H1 (cell line): Measurements from ENCODE around the gene TNF. TPM values are rescaled to one million over a fixed set of nuclear protein-coding genes. Genes with fewer than 3 reads are reported as not detected.

Source experiments
- CTCF ChIA-PET: fragments of 300-600 bp; sonication (Branson Sonifier 250); formaldehyde crosslinking; loops from one replicate; lab custom pipeline; 2021; ENCODE audit not compliant: partially characterized antibody; lab: Charles Lee
- POLR2A ChIA-PET: fragments of 300-600 bp; sonication (Branson Sonifier 250); formaldehyde crosslinking; loops from one replicate; lab custom pipeline; 2021; ENCODE audit warnings: inconsistent platforms; ENCODE audit not compliant: partially characterized antibody; lab: Charles Lee
- DNase-seq, 2 experiments: peaks; one replicate each; pipeline versions ENCODE4 v3.0.0 to v3.0.0-alpha.2; 2010 to 2022; ENCODE audit warnings: low spot score in 2 of 2, low read depth in 1 of 2, mixed read lengths in 1 of 2
- FAIRE-seq: peaks from 2 replicates; lab custom pipeline; 2011; peaks lifted over from hg19 to GRCh38; lab: Jason Lieb, UNC
- H2AFZ ChIP-seq: 2 replicates; pipeline ENCODE4 v1.8.1; 2012; ENCODE audit warnings: low read length, inconsistent platforms
- H2AK5ac ChIP-seq: 2 replicates; pipeline ENCODE4 v1.6.1; 2013; ENCODE audit warnings: low read depth, low read length
- H2BK120ac ChIP-seq: replicated peaks from 2 replicates; pipeline ENCODE3; 2013; ENCODE audit warnings: low read depth, low read length, inconsistent platforms
- H2BK12ac ChIP-seq: 2 replicates; pipeline ENCODE4 v1.6.1; 2013; ENCODE audit warnings: low read depth, low read length
- H2BK15ac ChIP-seq: 2 replicates; pipeline ENCODE4 v1.6.1; 2013; ENCODE audit warnings: low read length
- H2BK20ac ChIP-seq: 2 replicates; pipeline ENCODE4 v1.6.1; 2013; ENCODE audit warnings: low read length
- H2BK5ac ChIP-seq: 2 replicates; pipeline ENCODE4 v1.6.1; 2013; ENCODE audit warnings: low read depth, low read length
- H3K14ac ChIP-seq: 2 replicates; pipeline ENCODE4 v1.6.1; 2013; ENCODE audit warnings: inconsistent platforms; ENCODE audit not compliant: insufficient read length
- H3K18ac ChIP-seq: 2 replicates; pipeline ENCODE4 v1.6.1; 2013; ENCODE audit warnings: low read length; ENCODE audit errors: extremely low read depth
- H3K23ac ChIP-seq: 2 replicates; pipeline ENCODE4 v1.6.1; 2013; ENCODE audit warnings: inconsistent platforms; ENCODE audit not compliant: insufficient read length
- H3K23me2 ChIP-seq: 2 replicates; pipeline ENCODE4 v1.6.1; 2013; ENCODE audit warnings: low read depth, low read length
- H3K27ac ChIP-seq: 2 replicates; pipeline ENCODE4 v1.6.1; 2011; ENCODE audit warnings: low read depth, low read length, inconsistent platforms
- H3K27me3 ChIP-seq, 4 experiments: replicated peaks in 1 of 4; 1 replicate in 1 of 4; 2 replicates in 3 of 4; pipeline versions ENCODE4 v1.6.1 to v1.8.1; 2011 to 2013; ENCODE audit warnings: low read length in 3 of 4, mild to moderate bottlenecking in 3 of 4, inconsistent platforms in 2 of 4, mixed read lengths in 2 of 4, moderate library complexity in 1 of 4; ENCODE audit not compliant: control insufficient read depth in 3 of 4, insufficient read depth in 3 of 4; ENCODE audit errors: extremely low read depth in 1 of 4
- H3K36me3 ChIP-seq, 4 experiments: 2 replicates each; pipeline versions ENCODE4 v1.6.1 to v1.8.1; 2011 to 2013; ENCODE audit warnings: mild to moderate bottlenecking in 4 of 4, low read length in 3 of 4, moderate library complexity in 2 of 4, control low read depth in 1 of 4, inconsistent platforms in 1 of 4; ENCODE audit not compliant: insufficient read depth in 4 of 4, control insufficient read depth in 2 of 4
- H3K4ac ChIP-seq: replicated peaks from 2 replicates; pipeline ENCODE3; 2013; ENCODE audit warnings: low read length, low read depth, mixed read lengths, inconsistent platforms; ENCODE audit not compliant: insufficient read length
- H3K4me1 ChIP-seq, 4 experiments: replicated peaks in 1 of 4; 1 replicate in 1 of 4; 2 replicates in 3 of 4; pipeline versions ENCODE4 v1.6.1 to v1.8.1; 2011 to 2013; ENCODE audit warnings: low read length in 3 of 4, inconsistent platforms in 2 of 4, mixed read lengths in 1 of 4; ENCODE audit not compliant: insufficient read depth in 4 of 4, control insufficient read depth in 3 of 4
- H3K4me2 ChIP-seq, 2 experiments: 2 replicates each; pipeline versions ENCODE4 v1.6.1 to v1.8.1; 2011 to 2013; ENCODE audit warnings: low read depth in 2 of 2, low read length in 2 of 2, control low read depth in 1 of 2, inconsistent platforms in 1 of 2, mild to moderate bottlenecking in 1 of 2; ENCODE audit not compliant: insufficient read depth in 1 of 2
- H3K4me3 ChIP-seq, 4 experiments: fragments of 200-600, 300-600 bp in 1 of 4; sonication (generic), shearing (Covaris generic), sonication (Bioruptor Twin) in 1 of 4; 2 replicates each; pipeline versions ENCODE4 v1.5.1 to v1.8.1; 2011 to 2016; ENCODE audit warnings: low read length in 4 of 4, low read depth in 3 of 4, control low read depth in 2 of 4, inconsistent platforms in 2 of 4, mild to moderate bottlenecking in 2 of 4, mixed read lengths in 1 of 4, moderate library complexity in 1 of 4; ENCODE audit not compliant: insufficient read depth in 2 of 4; ENCODE audit errors: extremely low read depth in 1 of 4
- H3K56ac ChIP-seq: replicated peaks from 2 replicates; pipeline ENCODE3; 2013; ENCODE audit warnings: low read depth, mild to moderate bottlenecking, mixed read lengths, low read length, inconsistent platforms; ENCODE audit not compliant: insufficient read length
- H3K79me1 ChIP-seq: 2 replicates; pipeline ENCODE4 v1.6.1; 2013; ENCODE audit warnings: low read depth, low read length, control low read depth
- H3K79me2 ChIP-seq, 2 experiments: 2 replicates each; pipeline versions ENCODE4 v1.6.1 to v1.8.1; 2012 to 2013; ENCODE audit warnings: low read length in 2 of 2, mild to moderate bottlenecking in 2 of 2, inconsistent platforms in 1 of 2; ENCODE audit not compliant: insufficient read depth in 2 of 2, control insufficient read depth in 1 of 2
- H3K9ac ChIP-seq, 4 experiments: replicated peaks in 1 of 4; 1 replicate in 1 of 4; 2 replicates in 3 of 4; pipeline versions ENCODE4 v1.6.1 to v1.8.1; 2011 to 2013; ENCODE audit warnings: low read depth in 3 of 4, low read length in 3 of 4, control low read depth in 2 of 4, mild to moderate bottlenecking in 2 of 4, moderate library complexity in 2 of 4, inconsistent platforms in 1 of 4; ENCODE audit errors: extremely low read depth in 1 of 4
- H3K9me3 ChIP-seq, 2 experiments: 2 replicates each; pipeline versions ENCODE4 v1.6.1 to v1.8.1; 2012 to 2013; ENCODE audit warnings: mild to moderate bottlenecking in 2 of 2, moderate library complexity in 2 of 2, control low read depth in 1 of 2, inconsistent platforms in 1 of 2, low read depth in 1 of 2, low read length in 1 of 2, mixed read lengths in 1 of 2; ENCODE audit not compliant: insufficient read depth in 2 of 2
- H4K20me1 ChIP-seq, 2 experiments: replicated peaks in 1 of 2; 2 replicates each; pipeline versions ENCODE3 to v1.8.1; 2011 to 2013; ENCODE audit warnings: inconsistent platforms in 2 of 2, low read length in 2 of 2, mild to moderate bottlenecking in 1 of 2; ENCODE audit not compliant: insufficient read depth in 2 of 2, control insufficient read depth in 1 of 2
- H4K5ac ChIP-seq: 2 replicates; pipeline ENCODE4 v1.6.1; 2013; ENCODE audit warnings: low read length, low read depth, mixed read lengths, inconsistent platforms; ENCODE audit not compliant: insufficient read length
- H4K8ac ChIP-seq: 2 replicates; pipeline ENCODE4 v1.8.0; 2013; ENCODE audit warnings: mild to moderate bottlenecking, moderate library complexity, low read length, inconsistent platforms; ENCODE audit not compliant: insufficient read depth; ENCODE audit errors: extremely low read depth
- H4K91ac ChIP-seq: replicated peaks from 2 replicates; pipeline ENCODE3; 2013; ENCODE audit warnings: low read length, mixed read lengths, inconsistent platforms; ENCODE audit not compliant: insufficient read length
- KDM1A ChIP-seq: fragments of 200-600, 300-600 bp; sonication (generic); IDR thresholded peaks from 2 replicates; pipeline ENCODE4 v1.7.1; 2016; ENCODE audit warnings: mild to moderate bottlenecking, low read length, borderline replicate concordance
- POLR2A ChIP-seq, 2 experiments: IDR thresholded peaks; 1 replicate in 1 of 2; 2 replicates in 1 of 2; pipeline ENCODE4 v1.6.1; 2011; ENCODE audit warnings: low read depth in 2 of 2, low read length in 2 of 2, mild to moderate bottlenecking in 2 of 2; ENCODE audit errors: control extremely low read depth in 1 of 2
- WGBS, 2 experiments: shearing (Covaris generic) in 1 of 2; methylation state at CpG; one replicate each; pipeline versions ENCODE4 v1.1.6 to v1.1.7; 2013 to 2015; ENCODE audit warnings: low lambda C conversion rate in 2 of 2, mixed read lengths in 2 of 2, inconsistent platforms in 1 of 2, low coverage in 1 of 2, missing lambda C conversion rate in 1 of 2; ENCODE audit not compliant: insufficient replicate concordance in 2 of 2, insufficient coverage in 1 of 2, insufficient read length in 1 of 2; ENCODE audit errors: extremely low coverage in 1 of 2, missing lambda C conversion rate in 1 of 2; 5-methylcytosine and 5-hydroxymethylcytosine counted together
- polyA plus RNA-seq, 7 experiments: library from polyadenylated mRNA; depleted of rRNA in 3 of 7; stranded (reverse) in 5 of 7; unstranded in 2 of 7; fragments of >200 nt in 5 of 7; fragments of 200-250 nt in 2 of 7; gene quantifications; 1 replicate in 5 of 7; 2 replicates in 1 of 7; 4 replicates in 1 of 7; pipeline versions ENCODE4 v1.2.1 to v1.2.3, GENCODE V29; 2011 to 2013; ENCODE audit warnings: missing spikeins in 2 of 7, mixed read lengths in 2 of 7
- total RNA-seq: library from RNA; stranded (reverse); fragmentation: NEBNext Ultra II Directional; extraction: Animal tissue kit (Norgen Biotek cat#: 25700); gene quantifications from 2 replicates; pipeline ENCODE4 v1.2.1, GENCODE V29; 2021
- TF ChIP-seq, protein P1 (sequence below), 3 experiments: IDR thresholded peaks; 1 replicate in 2 of 3; 2 replicates in 1 of 3; pipeline versions ENCODE4 v1.5.1 to v1.6.1; 2011; ENCODE audit warnings: low read length in 3 of 3, mild to moderate bottlenecking in 3 of 3, inconsistent platforms in 2 of 3, low read depth in 1 of 3, moderate library complexity in 1 of 3; ENCODE audit not compliant: insufficient read depth in 1 of 3; ENCODE audit errors: control extremely low read depth in 1 of 3

Gene TNF
- total and polyA plus RNA-seq, 2 of the 8 experiments (the other 6 are each of a cell fraction or from before 2014, with no cell fraction given): not detected

GRCh38 chr6:31627690-31628287, 52.4 kb downstream of the TNF start:
- 96% methylated on average over 19 of the region's 19 CpGs; no CpG with 5 or more reads in 1 of the 2 experiments for WGBS, 2 experiments
- DNase-seq: no peak
- TF ChIP-seq POLR2A (IDR thresholded peaks at IDR 0.05; ENCODE audit: control extremely low read depth in 1 of 2, low read depth in 2 of 2, low read length in 2 of 2) (0 out of 3 replicates have a peak, but pooled peaks of 1 of the 2 experiments have one; percentile 21), KDM1A (no peak)
- TF ChIP-seq, protein P1, sequence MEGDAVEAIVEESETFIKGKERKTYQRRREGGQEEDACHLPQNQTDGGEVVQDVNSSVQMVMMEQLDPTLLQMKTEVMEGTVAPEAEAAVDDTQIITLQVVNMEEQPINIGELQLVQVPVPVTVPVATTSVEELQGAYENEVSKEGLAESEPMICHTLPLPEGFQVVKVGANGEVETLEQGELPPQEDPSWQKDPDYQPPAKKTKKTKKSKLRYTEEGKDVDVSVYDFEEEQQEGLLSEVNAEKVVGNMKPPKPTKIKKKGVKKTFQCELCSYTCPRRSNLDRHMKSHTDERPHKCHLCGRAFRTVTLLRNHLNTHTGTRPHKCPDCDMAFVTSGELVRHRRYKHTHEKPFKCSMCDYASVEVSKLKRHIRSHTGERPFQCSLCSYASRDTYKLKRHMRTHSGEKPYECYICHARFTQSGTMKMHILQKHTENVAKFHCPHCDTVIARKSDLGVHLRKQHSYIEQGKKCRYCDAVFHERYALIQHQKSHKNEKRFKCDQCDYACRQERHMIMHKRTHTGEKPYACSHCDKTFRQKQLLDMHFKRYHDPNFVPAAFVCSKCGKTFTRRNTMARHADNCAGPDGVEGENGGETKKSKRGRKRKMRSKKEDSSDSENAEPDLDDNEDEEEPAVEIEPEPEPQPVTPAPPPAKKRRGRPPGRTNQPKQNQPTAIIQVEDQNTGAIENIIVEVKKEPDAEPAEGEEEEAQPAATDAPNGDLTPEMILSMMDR (IDR thresholded peaks at IDR 0.05; ENCODE audit: control extremely low read depth in 1 of 3, insufficient read depth in 1 of 3, low read depth in 1 of 3, low read length in 3 of 3): no peak
- no peak for FAIRE-seq
- no peak overlapping the region for H3K23ac ChIP-seq
- no peak overlapping the region for H2BK15ac ChIP-seq
- H3K56ac ChIP-seq: no peak overlapping the region
- ChIA-PET CTCF (interaction anchor here (0.8 to 3.2 kb wide), 6 partner anchors 10 to 77 kb away, joined by 3 to 10 read pairs (median 4); partner anchors contain the start of gene LST1), POLR2A (interaction anchor here (0.7 to 34.9 kb wide), 11 partner anchors 10 to 268 kb away, joined by 3 to 883 read pairs (median 4); partner anchors contain the start of genes AIF1, APOM, BAG6 and C6orf47)
- H2BK12ac ChIP-seq: no peak overlapping the region
- no peak overlapping the region for H2AK5ac ChIP-seq
- H3K36me3 ChIP-seq: peaks cover 82 to 100% (median 95%) of the 10 kb centered on the region in 4 experiments
- no peak overlapping the region for H3K27ac ChIP-seq
- no peak overlapping the region for H3K4ac ChIP-seq
- no peak overlapping the region for H2AFZ ChIP-seq
- H3K9me3 ChIP-seq: no peaks in the 10 kb centered on the region
- H2BK5ac ChIP-seq: no peak overlapping the region
- no peak overlapping the region for H3K14ac ChIP-seq
- no peaks in the 10 kb centered on the region for H3K27me3 ChIP-seq
- no peak overlapping the region for H2BK20ac ChIP-seq
- peaks cover 12 to 26% of the 10 kb centered on the region in 2 experiments for H4K20me1 ChIP-seq
- peaks cover 21% of the 10 kb centered on the region; the same call in 1 of the 2 replicates for H3K79me1 ChIP-seq
- H3K4me2 ChIP-seq: no peak overlapping the region
- no peak overlapping the region for H4K5ac ChIP-seq
- H3K18ac ChIP-seq: no peak overlapping the region
- no peak overlapping the region for H4K91ac ChIP-seq
- H4K8ac ChIP-seq: peak overlapping the region; percentile 8
- no peak overlapping the region for H3K9ac ChIP-seq
- H3K4me1 ChIP-seq: no peaks in the 10 kb centered on the region
- no peak overlapping the region for H2BK120ac ChIP-seq
- peaks cover 8 to 28% of the 10 kb centered on the region in 2 experiments for H3K79me2 ChIP-seq
- no peaks in the 10 kb centered on the region for H3K23me2 ChIP-seq
- no peak overlapping the region for H3K4me3 ChIP-seq
